OCI-LY7 (cell line): Measurements from ENCODE around the gene ARIH2. TPM values are rescaled to one million over a fixed set of nuclear protein-coding genes. Genes with fewer than 3 reads are reported as not detected.

Experiments
- BruUV-seq: library from RNA; stranded (reverse); fragments of 400-500 nt; replicated peaks from 2 replicates; lab custom pipeline; 2021; lab: Mats Ljungman, UMichigan
- CTCF ChIA-PET: fragments of 300-600 bp; sonication (Branson Sonifier 250); formaldehyde crosslinking; loops from one replicate; lab custom pipeline; 2022; ENCODE audit warnings: antibody characterized with exemption; ENCODE audit not compliant: unreplicated experiment; lab: Charles Lee
- POLR2A ChIA-PET: fragments of 300-600 bp; sonication (Branson Sonifier 250); formaldehyde crosslinking; loops from one replicate; lab custom pipeline; 2022; ENCODE audit warnings: antibody characterized with exemption; lab: Charles Lee
- DNase-seq: peaks from one replicate; pipeline ENCODE4 v3.0.0-alpha.2; 2015; ENCODE audit warnings: low spot score
- H2AFZ ChIP-seq: fragments of 200-600 bp; sonication (generic), shearing (Covaris generic); 2 replicates; pipeline ENCODE4 v1.6.1; 2014; ENCODE audit warnings: mild to moderate bottlenecking, antibody characterized with exemption, low read length, moderate library complexity
- H3K27ac ChIP-seq: fragments of 200-600 bp; sonication (generic); 2 replicates; pipeline ENCODE4 v1.5.1; 2014; ENCODE audit warnings: mixed run types, low read depth, mild to moderate bottlenecking, moderate library complexity, low read length, inconsistent platforms; ENCODE audit not compliant: poor library complexity, severe bottlenecking
- H3K36me3 ChIP-seq: fragments of 200-600 bp; sonication (generic); 2 replicates; pipeline ENCODE4 v1.6.1; 2014; ENCODE audit warnings: mild to moderate bottlenecking, antibody characterized with exemption, low read length, moderate library complexity, mixed read lengths; ENCODE audit not compliant: insufficient read depth
- H3K4me1 ChIP-seq: fragments of 200-600 bp; sonication (generic); 2 replicates; pipeline ENCODE4 v1.5.1; 2014; ENCODE audit warnings: mild to moderate bottlenecking, low read length; ENCODE audit not compliant: insufficient read depth, poor library complexity, severe bottlenecking
- H3K4me2 ChIP-seq: fragments of 200-600 bp; sonication (generic); 2 replicates; pipeline ENCODE4 v1.6.1; 2014; ENCODE audit warnings: mild to moderate bottlenecking, low read length
- H3K4me3 ChIP-seq: fragments of 200-600 bp; sonication (generic); 2 replicates; pipeline ENCODE4 v1.5.1; 2014; ENCODE audit warnings: mild to moderate bottlenecking, low read depth, low read length; ENCODE audit not compliant: poor library complexity, severe bottlenecking
- H3K79me2 ChIP-seq: fragments of 200-600 bp; sonication (generic); 2 replicates; pipeline ENCODE4 v1.6.1; 2016; ENCODE audit warnings: low read depth, mild to moderate bottlenecking, low read length, moderate library complexity, mixed read lengths; ENCODE audit not compliant: insufficient read depth
- H3K9me2 ChIP-seq: fragments of 200-600 bp; sonication (generic); 2 replicates; pipeline ENCODE4 v1.6.1; 2016; ENCODE audit warnings: mild to moderate bottlenecking, low read length, mixed read lengths; ENCODE audit not compliant: insufficient read depth
- H3K9me3 ChIP-seq: fragments of 200-600 bp; sonication (generic); 2 replicates; pipeline ENCODE4 v1.6.1; 2014; ENCODE audit warnings: mild to moderate bottlenecking, mixed run types, low read length, mixed read lengths
- H4K20me1 ChIP-seq: fragments of 200-600 bp; sonication (generic); 2 replicates; pipeline ENCODE4 v1.6.1; 2014; ENCODE audit warnings: mild to moderate bottlenecking, antibody characterized with exemption, low read length, moderate library complexity, mixed read lengths; ENCODE audit not compliant: insufficient read depth
- CTCF ChIP-seq: fragments of 200-600 bp; sonication (generic); conservative IDR thresholded peaks from 2 replicates; pipeline ENCODE4 v1.5.1; 2014; ENCODE audit warnings: mild to moderate bottlenecking, antibody characterized with exemption, low read length, moderate library complexity, mixed read lengths
- EZH2phosphoT487 ChIP-seq: fragments of 200-600 bp; sonication (generic); IDR thresholded peaks from 2 replicates; pipeline ENCODE4 v1.6.1; 2018; ENCODE audit warnings: low read depth, borderline replicate concordance, mild to moderate bottlenecking, mixed run types, antibody characterized with exemption, low read length, moderate library complexity, mixed read lengths
- intact Hi-C: fragments of 100-400 bp; cut with micrococcal nuclease; formaldehyde crosslinking; loops from one replicate; pipeline ENCODE4 v1.10.0; 2022; ENCODE audit not compliant: unreplicated experiment
- total RNA-seq, 2 experiments: library from RNA; depleted of rRNA in 1 of 2; stranded (reverse); fragments of >200 nt in 1 of 2; shearing (Covaris generic) in 1 of 2; gene quantifications; 2 replicates each; pipeline ENCODE4 v1.2.3, GENCODE V29; 2014 to 2022

The ARIH2 gene
- total RNA-seq, 2 experiments from 2014 or later = 124 to 131 TPM

DNA sequence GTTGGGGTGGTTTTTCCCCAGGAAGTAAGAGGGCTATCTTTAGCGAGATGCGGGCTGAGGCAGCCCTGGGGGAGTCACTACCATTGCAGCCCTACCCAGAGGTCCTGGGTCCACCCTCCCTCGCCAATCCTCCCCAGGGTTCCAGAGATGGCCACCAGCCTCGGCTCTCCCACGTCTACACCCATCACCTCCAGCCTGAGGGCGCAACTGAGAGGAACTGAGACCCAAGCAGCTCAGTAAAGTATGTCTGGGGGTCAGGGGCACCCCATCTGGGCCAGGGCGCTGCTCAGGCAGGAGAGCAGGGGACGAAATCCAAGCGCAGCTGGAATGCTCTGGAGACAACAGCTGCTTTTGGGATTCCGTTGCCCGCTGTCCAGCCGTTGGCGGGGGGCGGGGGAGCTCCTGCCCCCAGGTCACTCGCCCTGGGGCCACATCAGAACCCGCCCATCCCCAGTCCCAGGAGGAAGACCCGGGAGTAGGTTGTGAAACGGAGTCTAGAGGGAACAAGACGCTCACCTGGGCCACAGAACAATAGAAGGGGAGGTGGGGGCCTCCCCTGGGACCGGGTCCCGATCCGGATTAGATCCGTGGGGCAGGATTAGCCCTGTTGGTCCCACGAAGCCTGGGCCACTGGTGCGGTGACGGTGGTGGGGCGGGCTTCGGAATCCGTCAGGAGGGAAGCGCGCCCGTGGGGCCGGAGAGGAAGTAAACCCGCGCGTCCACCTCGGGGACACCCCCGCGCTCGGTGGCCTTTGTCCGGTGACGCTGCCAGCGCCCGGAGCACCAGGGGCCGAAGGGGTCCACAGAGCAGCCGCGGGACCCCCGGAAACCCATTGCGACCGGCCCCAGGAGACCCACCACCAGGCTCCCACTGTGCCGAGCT, 101.9 kb downstream of the ARIH2 start:
- BruUV-seq = TSS peak; percentile 70
- no peak overlapping the region for H2AFZ ChIP-seq
- H3K4me2 ChIP-seq = peak overlapping the region; percentile 90
- TF ChIP-seq CTCF (peak; percentile 39; the same call in 1 of the 2 replicates), EZH2phosphoT487 (no peak)
- peak overlapping the region; percentile 93 for H3K27ac ChIP-seq
- ChIA-PET CTCF (no interaction called here), POLR2A (interaction anchor here (0.6 to 4.4 kb wide), 9 partner anchors 9 to 319 kb away, joined by 3 to 42 read pairs (median 4); partner anchors contain the start of genes IMPDH2, USP4 and WDR6)
- peaks cover 47% of the 10 kb centered on the region for H3K36me3 ChIP-seq
- H3K4me3 ChIP-seq = peak overlapping the region; percentile 80
- no peaks in the 10 kb centered on the region for H3K9me2 ChIP-seq
- peaks cover 41% of the 10 kb centered on the region; the same call in 1 of the 2 replicates for H3K79me2 ChIP-seq
- no peaks in the 10 kb centered on the region for H3K9me3 ChIP-seq
- DNase-seq = peak; percentile 71
- intact Hi-C loops = loop anchor here (1.0 to 5.0 kb wide), 4 partner anchors 32 to 782 kb away; partner anchors contain the start of genes APEH, INKA1 and QRICH1
- H3K4me1 ChIP-seq = peaks cover 50% of the 10 kb centered on the region
- 0 out of 2 replicates have a peak, but pooled peaks cover 4% of the 10 kb centered on the region for H4K20me1 ChIP-seq

DNA sequence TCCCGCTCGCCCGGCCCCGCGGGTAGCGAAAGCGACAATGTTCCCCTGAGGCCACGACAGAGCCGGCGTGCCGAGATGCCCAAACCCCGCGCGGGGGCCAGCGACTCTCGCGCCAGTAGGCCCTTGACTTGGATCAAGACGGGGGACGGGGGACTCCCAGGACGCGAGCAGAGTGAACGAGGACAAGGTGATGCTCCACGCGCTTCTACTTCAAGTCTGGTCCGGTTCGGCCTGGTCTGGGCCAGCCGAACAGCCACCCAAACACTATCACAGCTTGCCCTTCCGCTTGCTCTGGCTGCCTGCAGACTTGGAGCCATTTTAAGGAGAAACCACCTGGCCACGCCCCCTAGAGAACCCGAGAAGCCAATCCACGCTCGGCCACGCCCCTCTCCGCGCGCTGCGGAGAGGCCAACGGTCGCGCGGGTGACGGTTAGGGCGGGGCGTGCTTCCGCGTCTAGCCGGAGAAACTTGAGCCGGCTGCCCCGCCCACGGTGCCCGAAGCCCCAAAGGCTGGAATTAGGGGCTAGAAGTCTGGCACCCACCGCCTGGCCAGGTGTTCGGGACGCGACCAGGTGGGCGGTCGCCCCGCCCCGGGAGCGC, 102.7 kb downstream of the ARIH2 start:
- Histone ChIP-seq H3K36me3 (peaks cover 47% of the 10 kb centered on the region), H3K9me3 (no peaks in the 10 kb centered on the region), H3K4me3 (peak overlapping the region; percentile 80), H3K4me1 (peaks cover 57% of the 10 kb centered on the region), H3K27ac (peak overlapping the region; percentile 93), H3K4me2 (peak overlapping the region; percentile 90), H4K20me1 (0 out of 2 replicates have a peak, but pooled peaks cover 4% of the 10 kb centered on the region), H2AFZ (no peak overlapping the region), H3K9me2 (no peaks in the 10 kb centered on the region), H3K79me2 (peaks cover 41% of the 10 kb centered on the region; the same call in 1 of the 2 replicates)
- CTCF ChIA-PET = interaction anchor here (0.6 kb wide), 1 partner anchor 733 kb away, joined by 3 read pairs; no protein-coding TSS in a partner anchor
- no TSS peak for BruUV-seq
- TF ChIP-seq CTCF (no peak), EZH2phosphoT487 (no peak)
- peak; percentile 99 for DNase-seq
- intact Hi-C loops = loop anchor here (1.0 to 5.0 kb wide), 4 partner anchors 33 to 781 kb away; partner anchors contain the start of genes APEH, INKA1 and QRICH1
- POLR2A ChIA-PET = interaction anchor here (0.9 to 4.4 kb wide), 5 partner anchors 11 to 71 kb away, joined by 3 to 42 read pairs (median 4); partner anchors contain the start of genes P4HTM, QRICH1 and WDR6
